ENCODE measurements around the gene TDRD7. TPM values are rescaled to one million over a fixed set of nuclear protein-coding genes. Genes with fewer than 3 reads are reported as not detected.

The TDRD7 gene
- total and polyA plus RNA-seq, 9 donors: 7.4 to 15.6 (median 9.8) TPM

DNA sequence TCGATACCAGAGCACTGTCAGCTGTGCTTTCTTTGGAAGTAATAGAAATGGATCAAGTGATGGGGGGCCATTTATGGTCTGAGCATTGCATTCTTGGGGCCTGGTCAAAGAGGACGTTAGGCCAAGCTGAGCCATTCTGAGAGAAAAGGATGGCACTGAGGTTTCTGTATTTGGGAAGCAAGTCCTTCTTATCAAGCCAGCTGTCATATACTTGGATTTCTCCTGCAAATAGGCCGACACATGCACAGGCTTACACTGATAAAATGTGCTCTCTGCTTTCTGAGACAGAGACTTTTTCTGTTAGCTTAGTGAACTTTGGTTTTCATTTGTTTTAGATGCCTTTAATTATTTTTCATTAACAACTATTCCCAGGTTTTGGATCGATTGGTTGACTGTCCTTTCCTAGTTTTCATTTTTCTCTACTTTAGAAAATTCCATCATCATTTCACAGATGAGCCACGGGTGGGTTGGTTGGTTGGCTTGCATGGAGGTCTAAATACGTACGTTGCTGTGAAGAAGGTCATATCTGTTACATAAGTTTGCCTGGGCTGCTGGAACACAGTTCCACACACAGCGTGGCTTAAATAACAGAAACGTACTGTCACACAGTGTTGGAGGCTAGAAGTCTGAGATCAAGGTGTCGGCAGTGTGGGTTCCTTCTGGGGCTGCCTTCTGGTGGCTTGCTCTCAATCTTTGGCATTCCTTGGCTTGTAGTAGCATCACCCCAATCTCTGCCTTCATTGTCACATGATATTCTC, 109.9 kb downstream of the TDRD7 start:
- H3K4me3 ChIP-seq: no peak overlapping the region
- TF ChIP-seq EP300 (IDR thresholded peaks at IDR 0.05): no peak
- TF ChIP-seq, protein P1, sequence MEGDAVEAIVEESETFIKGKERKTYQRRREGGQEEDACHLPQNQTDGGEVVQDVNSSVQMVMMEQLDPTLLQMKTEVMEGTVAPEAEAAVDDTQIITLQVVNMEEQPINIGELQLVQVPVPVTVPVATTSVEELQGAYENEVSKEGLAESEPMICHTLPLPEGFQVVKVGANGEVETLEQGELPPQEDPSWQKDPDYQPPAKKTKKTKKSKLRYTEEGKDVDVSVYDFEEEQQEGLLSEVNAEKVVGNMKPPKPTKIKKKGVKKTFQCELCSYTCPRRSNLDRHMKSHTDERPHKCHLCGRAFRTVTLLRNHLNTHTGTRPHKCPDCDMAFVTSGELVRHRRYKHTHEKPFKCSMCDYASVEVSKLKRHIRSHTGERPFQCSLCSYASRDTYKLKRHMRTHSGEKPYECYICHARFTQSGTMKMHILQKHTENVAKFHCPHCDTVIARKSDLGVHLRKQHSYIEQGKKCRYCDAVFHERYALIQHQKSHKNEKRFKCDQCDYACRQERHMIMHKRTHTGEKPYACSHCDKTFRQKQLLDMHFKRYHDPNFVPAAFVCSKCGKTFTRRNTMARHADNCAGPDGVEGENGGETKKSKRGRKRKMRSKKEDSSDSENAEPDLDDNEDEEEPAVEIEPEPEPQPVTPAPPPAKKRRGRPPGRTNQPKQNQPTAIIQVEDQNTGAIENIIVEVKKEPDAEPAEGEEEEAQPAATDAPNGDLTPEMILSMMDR (IDR thresholded peaks at IDR 0.05): no peak
- no peak for TF ChIP-seq POLR2A (IDR thresholded peaks at IDR 0.05)
- WGBS, 3 donors: 81 to 84% (median 82%) methylated on average over 10 of the region's 10 CpGs
- intact Hi-C loops (cut with DNase I): no loop called here
- H3K27me3 ChIP-seq: no peaks in the 10 kb centered on the region
- H3K9me3 ChIP-seq: no peaks in the 10 kb centered on the region
- DNase-seq: no peak
- peaks cover 27% of the 10 kb centered on the region for H3K4me1 ChIP-seq (ENCODE audit: insufficient read depth)
- no peaks in the 10 kb centered on the region for H3K36me3 ChIP-seq
- no peak overlapping the region for H3K27ac ChIP-seq

DNA sequence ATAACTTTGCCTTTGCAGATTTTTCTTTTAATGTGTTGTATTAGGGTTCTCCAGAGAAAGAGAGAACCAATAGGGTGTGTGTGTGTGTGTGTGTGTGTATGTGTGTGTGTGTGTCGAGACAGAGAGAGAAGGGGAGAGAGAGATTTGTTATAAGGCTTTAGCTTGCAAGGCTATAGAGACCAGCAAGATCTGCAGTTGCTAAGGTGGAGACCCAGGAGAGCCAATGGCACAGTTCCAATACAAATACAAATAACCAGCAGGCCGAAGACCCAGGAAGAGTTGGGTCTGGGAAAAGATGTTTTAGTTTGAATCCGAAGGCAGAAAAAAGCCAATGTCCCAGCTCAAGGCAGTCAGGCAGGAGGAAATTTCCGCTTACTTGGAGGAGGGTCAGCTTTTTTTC, 112.5 kb downstream of the TDRD7 start:
- Histone ChIP-seq H3K27me3 (no peaks in the 10 kb centered on the region), H3K36me3 (no peaks in the 10 kb centered on the region), H3K4me3 (no peak overlapping the region), H3K27ac (no peak overlapping the region), H3K9me3 (no peaks in the 10 kb centered on the region), H3K4me1 (ENCODE audit: insufficient read depth) (peaks cover 14% of the 10 kb centered on the region)
- TF ChIP-seq EP300 (IDR thresholded peaks at IDR 0.05) (no peak), POLR2A (IDR thresholded peaks at IDR 0.05) (no peak)
- TF ChIP-seq, protein P1 (IDR thresholded peaks at IDR 0.05): no peak
- no peak for DNase-seq
- 53 to 60% (median 56%) methylated on average over 4 of the region's 4 CpGs for WGBS, 3 donors
- intact Hi-C loops (cut with DNase I): no loop called here

DNA sequence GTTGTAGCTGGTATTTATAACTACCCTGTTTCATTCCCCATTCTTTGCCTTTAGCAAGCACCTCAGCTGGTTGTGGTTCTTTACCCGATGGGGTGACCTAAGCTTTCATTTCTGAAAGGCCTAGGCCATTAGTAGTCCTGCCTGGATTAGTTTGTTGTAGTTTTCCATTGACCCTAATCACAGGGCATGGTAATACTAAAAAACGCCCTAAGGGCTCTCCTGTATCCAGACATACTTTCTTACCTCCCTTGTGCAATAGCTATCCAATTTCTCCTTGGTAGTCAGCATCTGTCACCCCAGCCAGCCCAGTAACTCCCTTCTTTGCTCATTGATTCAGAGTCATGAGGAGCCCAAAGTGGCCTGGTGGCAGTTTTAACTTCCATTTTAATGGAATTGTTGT, 113.6 kb downstream of the TDRD7 start:
- no peak overlapping the region for H3K27ac ChIP-seq

DNA sequence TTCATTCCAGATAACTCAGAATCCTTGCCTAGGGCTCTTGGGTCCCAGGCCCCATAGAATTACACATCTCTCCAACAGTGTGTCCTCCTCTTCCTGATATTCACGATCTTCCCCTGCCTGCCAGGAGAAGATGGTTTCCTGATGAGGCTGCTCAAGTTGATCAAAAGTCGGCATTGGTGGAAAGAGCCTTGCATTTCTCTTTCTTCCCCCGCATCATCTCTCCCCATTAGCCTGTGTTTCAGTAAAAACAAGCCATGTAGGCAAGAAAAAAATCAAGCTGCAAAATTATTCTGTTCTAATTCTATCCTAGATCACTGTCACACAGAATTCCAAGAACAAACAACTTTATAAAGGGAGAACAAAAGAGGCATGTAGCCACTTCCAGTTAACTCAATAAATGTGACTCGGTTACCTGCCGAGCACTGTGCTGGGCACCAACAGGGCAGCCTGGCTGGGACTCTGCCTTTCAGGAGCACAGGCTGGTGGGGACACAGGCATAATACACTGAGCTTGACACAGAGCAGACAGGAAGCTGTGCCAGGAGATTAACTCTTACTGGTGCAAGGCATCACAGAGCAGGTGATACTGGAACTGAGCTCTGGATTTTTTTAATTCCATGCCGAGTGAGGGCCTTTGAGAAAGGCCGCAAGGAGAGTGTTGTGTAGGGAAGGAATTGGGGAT, 115.1 kb downstream of the TDRD7 start:
- intact Hi-C loops (cut with DNase I): no loop called here
- Histone ChIP-seq H3K36me3 (no peaks in the 10 kb centered on the region), H3K4me1 (ENCODE audit: insufficient read depth) (peaks cover 16% of the 10 kb centered on the region)

More for the DNA sequence above, 113.6 kb downstream of the TDRD7 start:
- DNase-seq: no peak
- H3K36me3 ChIP-seq: no peaks in the 10 kb centered on the region
- H3K9me3 ChIP-seq: no peaks in the 10 kb centered on the region
- 89 to 94% (median 90%) methylated on average over 2 of the region's 2 CpGs for WGBS, 3 donors
- H3K27me3 ChIP-seq: no peaks in the 10 kb centered on the region
- TF ChIP-seq, protein P1 (IDR thresholded peaks at IDR 0.05): no peak
- TF ChIP-seq POLR2A (IDR thresholded peaks at IDR 0.05): no peak
- no peak for TF ChIP-seq EP300 (IDR thresholded peaks at IDR 0.05)
- H3K4me3 ChIP-seq: no peak overlapping the region
- peaks cover 14% of the 10 kb centered on the region for H3K4me1 ChIP-seq (ENCODE audit: insufficient read depth)
- intact Hi-C loops (cut with DNase I): no loop called here

More for the DNA sequence above, 115.1 kb downstream of the TDRD7 start:
- peak overlapping the region in 1 of 2 donors; percentile 86 for H3K27ac ChIP-seq
- no peak overlapping the region for H3K4me3 ChIP-seq
- 88 to 91% (median 88%) methylated on average over 7 of the region's 7 CpGs for WGBS, 3 donors
- no peaks in the 10 kb centered on the region for H3K27me3 ChIP-seq
- no peak for TF ChIP-seq POLR2A (IDR thresholded peaks at IDR 0.05)
- no peak for TF ChIP-seq EP300 (IDR thresholded peaks at IDR 0.05)
- TF ChIP-seq, protein P1 (IDR thresholded peaks at IDR 0.05): no peak
- no peaks in the 10 kb centered on the region for H3K9me3 ChIP-seq
- no peak for DNase-seq
